B cell (primary cell): ENCODE measurements around the gene KRT73. TPM values are rescaled to one million over a fixed set of nuclear protein-coding genes. Genes with fewer than 3 reads are reported as not detected.

ENCODE experiments used
- ATAC-seq: fragments of 200-7000 bp; cut with Tn5 transposase; one replicate; pipeline ENCODE4 v1.10.0; 2021; ENCODE audit warnings: low read depth, mild to moderate bottlenecking, moderate number of reproducible peaks, moderate library complexity
- CTCF ChIA-PET: fragments of 350-600 bp; sonication (Branson Sonifier 250); formaldehyde crosslinking; loops from one replicate; lab custom pipeline; 2021; ENCODE audit warnings: antibody characterized with exemption, inconsistent platforms; lab: Charles Lee
- POLR2A ChIA-PET: fragments of 350-600 bp; sonication (Branson Sonifier 250); formaldehyde crosslinking; loops from one replicate; lab custom pipeline; 2021; ENCODE audit warnings: antibody characterized with exemption; lab: Charles Lee
- DNase-seq: peaks from one replicate; pipeline ENCODE4 v3.0.0; 2013
- H2AFZ ChIP-seq: 2 replicates; pipeline ENCODE4 v1.6.1; 2012; ENCODE audit warnings: mild to moderate bottlenecking, low read depth, low read length; ENCODE audit not compliant: insufficient read depth, poor library complexity, severe bottlenecking
- H3K27ac ChIP-seq, 2 donors: 1 replicate in 1 of 2; 2 replicates in 1 of 2; pipeline ENCODE4 v1.5.1; 2012 to 2013; ENCODE audit warnings: low read length in 2 of 2, mild to moderate bottlenecking in 2 of 2, moderate library complexity in 1 of 2
- H3K27me3 ChIP-seq, 4 experiments: fragments of 200-600 bp in 1 of 4; sonication (generic) in 1 of 4; replicated peaks in 1 of 4; 1 replicate in 2 of 4; 2 replicates in 2 of 4; pipeline versions ENCODE4 v1.6.1 to v1.7.0; 2013 to 2016; ENCODE audit warnings: low read length in 3 of 4, mild to moderate bottlenecking in 2 of 4, mixed read lengths in 1 of 4, moderate library complexity in 1 of 4; ENCODE audit not compliant: insufficient read depth in 4 of 4, control insufficient read depth in 3 of 4; ENCODE audit errors: control extremely low read depth in 1 of 4
- H3K36me3 ChIP-seq, 2 experiments: replicated peaks in 1 of 2; 1 replicate in 1 of 2; 2 replicates in 1 of 2; pipeline versions ENCODE4 v1.6.1 to v1.7.1; 2013; ENCODE audit warnings: low read length in 1 of 2; ENCODE audit not compliant: insufficient read depth in 2 of 2, control insufficient read depth in 1 of 2; ENCODE audit errors: control extremely low read depth in 1 of 2, extremely low read depth in 1 of 2
- H3K4me1 ChIP-seq, 2 donors: fragments of 200-600 bp in 1 of 2; sonication (generic) in 1 of 2; 1 replicate in 1 of 2; 2 replicates in 1 of 2; pipeline versions ENCODE4 v1.5.1 to v1.6.1; 2013 to 2017; ENCODE audit warnings: low read length in 2 of 2; ENCODE audit not compliant: control insufficient read depth in 2 of 2, insufficient read depth in 2 of 2
- H3K4me2 ChIP-seq: replicated peaks from 2 replicates; pipeline ENCODE3; 2012; ENCODE audit warnings: mild to moderate bottlenecking, low read depth, low read length; ENCODE audit not compliant: poor library complexity, severe bottlenecking
- H3K4me3 ChIP-seq, 5 experiments: fragments of 200-600 bp in 1 of 5; sonication (generic) in 1 of 5; 1 replicate in 3 of 5; 2 replicates in 2 of 5; pipeline versions ENCODE4 v1.5.1 to v1.7.0; 2011 to 2016; ENCODE audit warnings: low read length in 4 of 5, mild to moderate bottlenecking in 4 of 5, low read depth in 2 of 5, control low read depth in 1 of 5, moderate library complexity in 1 of 5; ENCODE audit not compliant: insufficient read depth in 1 of 5; ENCODE audit errors: control extremely low read depth in 1 of 5, extremely low read depth in 1 of 5
- H3K79me2 ChIP-seq: fragments of 200-600 bp; sonication (generic); one replicate; pipeline ENCODE4 v1.6.0; 2016; ENCODE audit warnings: low read length; ENCODE audit not compliant: control insufficient read depth, insufficient read depth
- H3K9ac ChIP-seq: fragments of 200-600 bp; sonication (generic); 2 replicates; pipeline ENCODE4 v1.6.1; 2017; ENCODE audit warnings: mild to moderate bottlenecking, low read length, moderate library complexity
- H3K9me3 ChIP-seq, 3 donors: one replicate each; pipeline versions ENCODE4 v1.6.1 to v1.7.1; 2013; ENCODE audit warnings: low read length in 2 of 3; ENCODE audit not compliant: control insufficient read depth in 2 of 3, insufficient read depth in 1 of 3; ENCODE audit errors: control extremely low read depth in 1 of 3
- H4K20me1 ChIP-seq: 2 replicates; pipeline ENCODE4 v1.6.0; 2012; ENCODE audit warnings: mild to moderate bottlenecking, low read length; ENCODE audit not compliant: insufficient read depth, control insufficient read depth, poor library complexity, severe bottlenecking
- H3K27ac Mint-ChIP-seq: one replicate; pipeline ENCODE4 v1.8.0; 2021; ENCODE audit warnings: mixed read lengths
- H3K27me3 Mint-ChIP-seq: one replicate; pipeline ENCODE4 v1.8.0; 2021; ENCODE audit warnings: mixed read lengths
- H3K4me1 Mint-ChIP-seq: one replicate; pipeline ENCODE4 v1.8.0; 2021; ENCODE audit warnings: mixed read lengths
- H3K4me3 Mint-ChIP-seq: one replicate; pipeline ENCODE4 v1.8.0; 2021; ENCODE audit warnings: mixed read lengths
- H3K9me3 Mint-ChIP-seq: one replicate; pipeline ENCODE4 v1.8.0; 2022; ENCODE audit warnings: mixed read lengths; ENCODE audit not compliant: insufficient read depth
- CTCF ChIP-seq: fragments of 200-600 bp; IDR thresholded peaks from one replicate; pipeline ENCODE4 v1.8.0; 2022; ENCODE audit warnings: antibody characterized with exemption, mild to moderate bottlenecking
- EZH2 ChIP-seq: IDR thresholded peaks from 2 replicates; pipeline ENCODE4 v1.6.1; 2012; ENCODE audit warnings: borderline replicate concordance, low read depth, mild to moderate bottlenecking, moderate library complexity, low read length; ENCODE audit not compliant: insufficient read depth, poor library complexity, severe bottlenecking
- WGBS: methylation state at CpG from one replicate; pipeline ENCODE4 v1.1.5; 2013; ENCODE audit warnings: missing lambda C conversion rate; ENCODE audit not compliant: insufficient coverage; 5-methylcytosine and 5-hydroxymethylcytosine counted together
- intact Hi-C: fragments of 100-400 bp; cut with micrococcal nuclease; formaldehyde crosslinking; loops from one replicate; pipeline ENCODE4 v1.10.0; 2022
- polyA plus RNA-seq: library from polyadenylated mRNA; depleted of rRNA; stranded (reverse); fragments of >200 nt; gene quantifications from 2 replicates; pipeline ENCODE4 v1.2.3, GENCODE V29; 2012
- total RNA-seq, 2 donors: library from RNA; stranded (reverse); fragments of 120-200 nt in 1 of 2; gene quantifications; 1 replicate in 1 of 2; 2 replicates in 1 of 2; pipeline versions ENCODE4 v1.2.3 to v1.2.4, GENCODE V29; 2013 to 2022

The KRT73 gene
- total and polyA plus RNA-seq, 2 donors (not counting 1 experiment from before 2014, with no cell fraction given) = 0.07 TPM; not detected in 1

- H3K9me3 Mint-ChIP-seq = no peaks in the 10 kb centered on the region
- H3K9ac ChIP-seq = no peak overlapping the region
- H3K79me2 ChIP-seq = no peaks in the 10 kb centered on the region
- no peak overlapping the region for H3K27ac ChIP-seq
- no peak overlapping the region for H3K4me3 Mint-ChIP-seq
- no peak for TF ChIP-seq CTCF
- TF ChIP-seq EZH2 = no peak
- H4K20me1 ChIP-seq = no peaks in the 10 kb centered on the region
- WGBS = 88% methylated on average over 7 of the region's 8 CpGs
- no peak overlapping the region for H3K4me2 ChIP-seq
- no peak for ATAC-seq
- H3K27ac Mint-ChIP-seq = no peak overlapping the region
- H3K36me3 ChIP-seq = no peaks in the 10 kb centered on the region
- ChIA-PET CTCF (no interaction called here), POLR2A (no interaction called here)
- no peaks in the 10 kb centered on the region for H3K4me1 Mint-ChIP-seq
- peaks cover 22% of the 10 kb centered on the region for H3K27me3 Mint-ChIP-seq
- DNase-seq = no peak
- H3K4me3 ChIP-seq = no peak overlapping the region
- no peaks in the 10 kb centered on the region for H3K4me1 ChIP-seq
- intact Hi-C loops = no loop called here
- H3K27me3 ChIP-seq = peaks cover 0 to 8% (median 0%) of the 10 kb centered on the region in 4 experiments
- H2AFZ ChIP-seq = no peak overlapping the region
- H3K9me3 ChIP-seq = peaks cover 0 to 5% (median 3%) of the 10 kb centered on the region in 3 donors
These were observed 37.4 kb upstream of the KRT73 start for GRCh38 chr12:52655720-52656124.

GRCh38 chr12:52655251-52655650, 36.9 kb upstream of the KRT73 start:
- Mint-ChIP-seq H3K4me1 (no peaks in the 10 kb centered on the region), H3K27me3 (peaks cover 22% of the 10 kb centered on the region), H3K9me3 (no peaks in the 10 kb centered on the region), H3K4me3 (no peak overlapping the region), H3K27ac (no peak overlapping the region)
- no peak for TF ChIP-seq CTCF
- no peak for TF ChIP-seq EZH2
- ChIA-PET CTCF (no interaction called here), POLR2A (no interaction called here)
- H2AFZ ChIP-seq = no peak overlapping the region
- no peak overlapping the region for H3K4me3 ChIP-seq
- WGBS = 73% methylated on average over 5 of the region's 6 CpGs
- no peaks in the 10 kb centered on the region for H3K4me1 ChIP-seq
- intact Hi-C loops = no loop called here
- H3K9ac ChIP-seq = no peak overlapping the region
- ATAC-seq (no peak), DNase-seq (no peak)
- no peak overlapping the region for H3K4me2 ChIP-seq
- H3K79me2 ChIP-seq = no peaks in the 10 kb centered on the region
- peaks cover 0 to 5% (median 3%) of the 10 kb centered on the region in 3 donors for H3K9me3 ChIP-seq
- H3K27me3 ChIP-seq = peaks cover 0 to 11% (median 0%) of the 10 kb centered on the region in 4 experiments
- H3K27ac ChIP-seq = no peak overlapping the region
- no peaks in the 10 kb centered on the region for H3K36me3 ChIP-seq
- H4K20me1 ChIP-seq = no peaks in the 10 kb centered on the region
